Neural crest cell (in vitro differentiated cells): Measurements from ENCODE around the gene TREML1. TPM values are rescaled to one million over a fixed set of nuclear protein-coding genes. Genes with fewer than 3 reads are reported as not detected.

Experiments
- DNase-seq: peaks from one replicate; pipeline ENCODE4 v3.0.0; 2021; ENCODE audit warnings: low read depth, mixed read lengths, low spot score
- H3K27ac Mint-ChIP-seq: one replicate; pipeline ENCODE4 v1.8.0; 2021; ENCODE audit warnings: mild to moderate bottlenecking, mixed read lengths; ENCODE audit not compliant: unreplicated experiment
- H3K27me3 Mint-ChIP-seq: 2 replicates; pipeline ENCODE4 v1.8.0; 2021; ENCODE audit warnings: low read depth, mild to moderate bottlenecking, mixed read lengths
- H3K36me3 Mint-ChIP-seq: 2 replicates; pipeline ENCODE4 v1.8.0; 2021; ENCODE audit warnings: low read depth, mild to moderate bottlenecking, mixed read lengths
- H3K4me1 Mint-ChIP-seq: 2 replicates; pipeline ENCODE4 v1.8.0; 2021; ENCODE audit warnings: mixed read lengths
- H3K4me3 Mint-ChIP-seq: one replicate; pipeline ENCODE4 v1.8.0; 2021; ENCODE audit warnings: mild to moderate bottlenecking, mixed read lengths
- H3K9me3 Mint-ChIP-seq: 2 replicates; pipeline ENCODE4 v1.8.0; 2021; ENCODE audit warnings: mixed read lengths
- CTCF ChIP-seq: fragments of 200-600 bp; sonication (generic); conservative IDR thresholded peaks from 2 replicates; pipeline ENCODE4 v1.5.0; 2021; ENCODE audit warnings: antibody characterized with exemption, mild to moderate bottlenecking
- total RNA-seq: library from RNA; stranded (reverse); gene quantifications from 2 replicates; pipeline ENCODE4 v1.2.1, GENCODE V29; 2021

The TREML1 gene
- total RNA-seq, 1 donor from 2014 or later: not detected

GRCh38 chr6:41170547-41171160 is 16.5 kb upstream of the TREML1 start:
- no peak for TF ChIP-seq CTCF
- H3K27me3 Mint-ChIP-seq: peaks cover 43% of the 10 kb centered on the region
- no peaks in the 10 kb centered on the region for H3K4me1 Mint-ChIP-seq
- H3K27ac Mint-ChIP-seq: no peak overlapping the region
- no peaks in the 10 kb centered on the region for H3K9me3 Mint-ChIP-seq
- no peaks in the 10 kb centered on the region for H3K36me3 Mint-ChIP-seq
- no peak overlapping the region for H3K4me3 Mint-ChIP-seq
- no peak for DNase-seq

- Mint-ChIP-seq H3K9me3 (no peaks in the 10 kb centered on the region), H3K36me3 (no peaks in the 10 kb centered on the region), H3K4me3 (no peak overlapping the region), H3K27ac (no peak overlapping the region), H3K27me3 (peaks cover 37% of the 10 kb centered on the region), H3K4me1 (no peaks in the 10 kb centered on the region)
- TF ChIP-seq CTCF: no peak
- DNase-seq: peak; percentile 14
These were observed 13.2 kb upstream of the TREML1 start for GRCh38 chr6:41167173-41167963.

DNA sequence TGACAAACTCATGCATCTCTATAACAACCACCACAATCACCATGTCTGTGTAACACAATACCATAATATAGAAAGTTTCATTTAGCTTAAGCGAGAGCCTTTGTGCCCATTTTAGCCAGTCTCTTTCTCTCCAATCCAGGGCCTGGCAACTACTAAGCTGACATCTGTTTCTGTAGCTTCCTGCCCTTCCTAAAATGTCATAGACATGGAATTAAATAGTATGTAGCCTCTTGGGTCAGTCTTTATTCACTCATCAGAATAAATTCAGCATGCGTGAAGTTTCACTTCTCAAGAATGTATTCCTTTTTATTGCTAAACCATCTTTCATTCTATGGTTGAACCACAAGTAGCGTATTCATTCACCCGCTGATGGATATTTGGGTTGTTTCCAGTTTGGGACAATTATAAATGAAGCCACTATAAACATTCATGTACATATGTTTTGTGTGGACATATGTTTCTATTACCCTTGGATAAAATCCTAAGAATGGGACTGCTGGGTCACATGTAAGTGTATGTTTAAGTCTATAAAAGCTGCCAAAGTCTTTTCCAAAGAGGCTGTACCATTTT is 10.5 kb upstream of the TREML1 start:
- H3K27me3 Mint-ChIP-seq: peaks cover 24% of the 10 kb centered on the region
- no peaks in the 10 kb centered on the region for H3K9me3 Mint-ChIP-seq
- no peak overlapping the region for H3K4me3 Mint-ChIP-seq
- no peaks in the 10 kb centered on the region for H3K4me1 Mint-ChIP-seq
- no peak for DNase-seq
- no peak for TF ChIP-seq CTCF
- H3K36me3 Mint-ChIP-seq: no peaks in the 10 kb centered on the region
- no peak overlapping the region for H3K27ac Mint-ChIP-seq

DNA sequence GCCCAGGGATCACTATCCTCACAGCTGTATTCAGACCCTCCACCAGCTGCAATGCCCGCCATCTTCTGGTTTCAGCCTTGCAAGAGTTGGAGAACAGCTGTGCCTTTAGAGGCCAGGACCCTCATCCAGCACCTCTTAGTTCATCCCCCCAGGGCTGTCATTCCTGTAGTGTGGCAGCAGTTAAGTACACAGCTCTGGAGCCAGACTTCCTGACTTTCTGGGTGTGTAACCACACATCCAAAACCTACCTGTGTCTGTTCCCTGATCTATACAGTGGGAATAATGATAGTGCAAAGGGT is 9.2 kb upstream of the TREML1 start:
- peaks cover 20% of the 10 kb centered on the region for H3K27me3 Mint-ChIP-seq
- H3K27ac Mint-ChIP-seq: no peak overlapping the region
- DNase-seq: no peak
- no peaks in the 10 kb centered on the region for H3K4me1 Mint-ChIP-seq
- H3K9me3 Mint-ChIP-seq: no peaks in the 10 kb centered on the region
- no peak for TF ChIP-seq CTCF
- no peak overlapping the region for H3K4me3 Mint-ChIP-seq
- no peaks in the 10 kb centered on the region for H3K36me3 Mint-ChIP-seq

DNA sequence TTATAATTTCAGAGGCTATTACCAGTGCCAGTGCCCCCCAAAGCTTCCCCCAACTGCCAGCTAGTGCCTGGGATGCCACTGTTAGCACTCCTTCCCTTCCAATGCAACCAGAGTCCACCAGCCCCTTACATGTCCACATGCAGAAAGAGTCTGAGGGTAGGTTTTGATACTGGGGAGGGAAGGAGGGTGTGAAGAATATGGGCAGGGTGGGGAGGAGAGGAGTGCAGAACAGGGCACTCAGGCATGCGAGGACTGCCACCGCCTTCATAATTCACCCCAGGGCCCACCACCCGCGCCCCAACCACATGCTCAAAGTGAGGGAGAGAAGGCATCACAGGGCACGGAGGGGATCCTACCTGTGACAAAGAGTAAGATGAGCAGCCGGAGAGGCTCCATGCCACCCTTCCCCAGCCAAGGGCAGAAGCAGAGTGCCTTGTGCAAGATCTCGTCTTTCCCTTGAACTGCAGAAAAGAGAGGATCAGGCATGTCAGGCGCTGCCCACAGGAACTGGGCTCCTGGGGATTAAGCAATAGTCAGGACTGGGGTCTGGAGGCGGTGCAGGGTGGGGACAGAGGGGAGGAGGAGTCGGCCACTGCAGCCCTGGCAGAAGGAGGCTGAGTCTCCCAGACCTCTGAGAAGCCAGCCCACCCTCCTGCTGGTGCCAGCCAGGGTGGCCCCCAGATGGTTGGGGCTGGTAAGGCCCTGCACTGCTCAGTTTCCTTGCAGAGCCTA is 8.7 kb upstream of the TREML1 start, which contains the start of gene TREM2:
Gene TREM2 (minus strand): TSS at position 430 of the 732 bp plus-strand sequence. CDS start 34 bp downstream, at position 396.
- Mint-ChIP-seq H3K9me3 (no peaks in the 10 kb centered on the region), H3K27ac (no peak within 1 kb of the TSS), H3K4me1 (no peaks in the 10 kb centered on the region), H3K4me3 (no peak within 1 kb of the TSS), H3K36me3 (no peaks in the 10 kb centered on the region), H3K27me3 (peaks cover 22% of the 10 kb centered on the region)
- TF ChIP-seq CTCF: no peak
- DNase-seq: no peak
